Subcutaneous abdominal adipose tissue (tissue), 5 donors: ENCODE data around the gene SLC22A1.
"Not testable (repeated sequence)": the region's sequence is repeated elsewhere in the genome, so short reads cannot be mapped to it uniquely, and the experiment has no call there.

Experiments used
- H3K27ac ChIP-seq: one replicate; pipeline ENCODE4 v1.7.0; 2013; ENCODE audit warnings: low read depth, mild to moderate bottlenecking, inconsistent platforms, low read length, moderate library complexity
- H3K27me3 ChIP-seq, 5 donors: one replicate each; pipeline ENCODE4 v1.7.0; 2013; ENCODE audit warnings: low read length in 5 of 5, inconsistent platforms in 1 of 5; ENCODE audit not compliant: control insufficient read depth in 5 of 5, insufficient read depth in 4 of 5
- H3K36me3 ChIP-seq, 5 donors: one replicate each; pipeline ENCODE4 v1.7.0; 2013; ENCODE audit warnings: low read length in 5 of 5; ENCODE audit not compliant: control insufficient read depth in 5 of 5, insufficient read depth in 5 of 5
- H3K4me1 ChIP-seq, 5 donors: one replicate each; pipeline ENCODE4 v1.7.0; 2013; ENCODE audit warnings: low read length in 5 of 5, mild to moderate bottlenecking in 3 of 5, moderate library complexity in 1 of 5; ENCODE audit not compliant: control insufficient read depth in 5 of 5, insufficient read depth in 5 of 5
- H3K4me3 ChIP-seq, 5 donors: one replicate each; pipeline ENCODE4 v1.7.0; 2013; ENCODE audit warnings: low read length in 5 of 5, low read depth in 1 of 5
- H3K9ac ChIP-seq, 5 donors: one replicate each; pipeline ENCODE4 v1.7.0; 2013; ENCODE audit warnings: low read length in 5 of 5, mild to moderate bottlenecking in 4 of 5, moderate library complexity in 3 of 5
- H3K9me3 ChIP-seq, 5 donors: one replicate each; pipeline ENCODE4 v1.7.0; 2013; ENCODE audit warnings: low read length in 5 of 5; ENCODE audit not compliant: control insufficient read depth in 5 of 5
- donor health status: healthy.
- donor health status: healthy.
- donor health status: healthy.
- donor health status: healthy.
- donor health status: healthy.

The SLC22A1 gene

GRCh38 chr6:160129881-160130615, 8.4 kb downstream of the SLC22A1 start:
- Histone ChIP-seq H3K9me3 (no peaks in the 10 kb centered on the region), H3K9ac (no peak overlapping the region), H3K27ac (no peak overlapping the region), H3K36me3 (peaks cover 0 to 5% (median 0%) of the 10 kb centered on the region in 5 donors), H3K4me3 (no peak overlapping the region), H3K4me1 (peaks cover 0 to 4% (median 0%) of the 10 kb centered on the region in 5 donors), H3K27me3 (no peaks in the 10 kb centered on the region)

GRCh38 chr6:160130729-160131484, 9.3 kb downstream of the SLC22A1 start:
- H3K27me3 ChIP-seq: no peaks in the 10 kb centered on the region
- peaks cover 0 to 4% (median 0%) of the 10 kb centered on the region in 5 donors for H3K4me1 ChIP-seq
- H3K9me3 ChIP-seq: no peaks in the 10 kb centered on the region
- no peak overlapping the region for H3K4me3 ChIP-seq
- H3K36me3 ChIP-seq: peaks cover 0 to 5% (median 0%) of the 10 kb centered on the region in 5 donors
- no peak overlapping the region for H3K9ac ChIP-seq
- H3K27ac ChIP-seq: no peak overlapping the region

- peaks cover 0 to 9% (median 0%) of the 10 kb centered on the region in 5 donors for H3K36me3 ChIP-seq
- peaks cover 0 to 4% (median 0%) of the 10 kb centered on the region in 5 donors for H3K4me1 ChIP-seq
- H3K4me3 ChIP-seq: no peak overlapping the region
- no peaks in the 10 kb centered on the region for H3K9me3 ChIP-seq
- no peak overlapping the region for H3K9ac ChIP-seq
- no peaks in the 10 kb centered on the region for H3K27me3 ChIP-seq
- H3K27ac ChIP-seq: no peak overlapping the region
Measured at GRCh38 chr6:160131636-160132296, 10.2 kb downstream of the SLC22A1 start.

- H3K36me3 ChIP-seq: peaks cover 0 to 13% (median 0%) of the 10 kb centered on the region in 5 donors
- H3K4me1 ChIP-seq: peaks cover 0 to 4% (median 0%) of the 10 kb centered on the region in 5 donors
- H3K9me3 ChIP-seq: no peaks in the 10 kb centered on the region
- no peak overlapping the region for H3K9ac ChIP-seq
- H3K27me3 ChIP-seq: no peaks in the 10 kb centered on the region
- no peak overlapping the region for H3K4me3 ChIP-seq
- H3K27ac ChIP-seq: no peak overlapping the region
Measured at GRCh38 chr6:160132297-160132637, 10.7 kb downstream of the SLC22A1 start.

- Histone ChIP-seq H3K4me1 (peaks cover 0 to 4% (median 0%) of the 10 kb centered on the region in 5 donors), H3K4me3 (no peak overlapping the region), H3K36me3 (peaks cover 0 to 14% (median 0%) of the 10 kb centered on the region in 5 donors), H3K9me3 (no peaks in the 10 kb centered on the region), H3K9ac (no peak overlapping the region), H3K27ac (no peak overlapping the region), H3K27me3 (no peaks in the 10 kb centered on the region)
Measured at GRCh38 chr6:160132776-160133338, 11.2 kb downstream of the SLC22A1 start.

- Histone ChIP-seq H3K9me3 (no peaks in the 10 kb centered on the region), H3K27me3 (no peaks in the 10 kb centered on the region), H3K9ac (no peak overlapping the region), H3K36me3 (peaks cover 0 to 14% (median 0%) of the 10 kb centered on the region in 5 donors), H3K27ac (no peak overlapping the region), H3K4me3 (no peak overlapping the region), H3K4me1 (peaks cover 0 to 4% (median 0%) of the 10 kb centered on the region in 5 donors)
Measured at GRCh38 chr6:160133441-160134336, 12.1 kb downstream of the SLC22A1 start.

- H3K36me3 ChIP-seq: peaks cover 0 to 14% (median 0%) of the 10 kb centered on the region in 5 donors
- not testable (repeated sequence) for H3K9me3 ChIP-seq, H3K9ac ChIP-seq, H3K4me3 ChIP-seq, H3K27me3 ChIP-seq, H3K4me1 ChIP-seq, H3K27ac ChIP-seq
Measured at GRCh38 chr6:160134337-160134751, 12.7 kb downstream of the SLC22A1 start.

- H3K4me1 ChIP-seq: peaks cover 0 to 4% (median 0%) of the 10 kb centered on the region in 5 donors
- H3K27me3 ChIP-seq: no peaks in the 10 kb centered on the region
- no peak overlapping the region for H3K9ac ChIP-seq
- peaks cover 0 to 12% (median 0%) of the 10 kb centered on the region in 5 donors for H3K36me3 ChIP-seq
- no peaks in the 10 kb centered on the region for H3K9me3 ChIP-seq
- no peak overlapping the region for H3K27ac ChIP-seq
- H3K4me3 ChIP-seq: no peak overlapping the region
Measured at GRCh38 chr6:160134779-160135547, 13.3 kb downstream of the SLC22A1 start.
